ENCODE data around the gene PRR15L. TPM values are rescaled to one million over a fixed set of nuclear protein-coding genes. Genes with fewer than 3 reads are reported as not detected.

PRR15L gene
- total RNA-seq, 1 donor from 2014 or later, result not detected

- no peak overlapping the region for H3K27ac Mint-ChIP-seq (ENCODE audit: unreplicated experiment)
These were observed 36.3 kb upstream of the PRR15L start for GRCh38 chr17:47993964-47994363.

GRCh38 chr17:47993031-47993564 is 35.4 kb upstream of the PRR15L start:
- Mint-ChIP-seq H3K27me3 (ENCODE audit: unreplicated experiment) (peaks cover 6% of the 10 kb centered on the region), H3K9me3 (ENCODE audit: unreplicated experiment) (no peaks in the 10 kb centered on the region), H3K36me3 (ENCODE audit: unreplicated experiment) (no peaks in the 10 kb centered on the region), H3K4me1 (ENCODE audit: unreplicated experiment) (no peaks in the 10 kb centered on the region), H3K4me3 (ENCODE audit: unreplicated experiment) (no peak overlapping the region), H3K27ac (ENCODE audit: unreplicated experiment) (no peak overlapping the region)
- TF ChIP-seq CTCF (IDR thresholded peaks at IDR 0.05), result no peak
- DNase-seq (ENCODE audit: extremely low spot score, unreplicated experiment), result no peak

More at GRCh38 chr17:47993964-47994363, 36.3 kb upstream of the PRR15L start:
- H3K4me1 Mint-ChIP-seq (ENCODE audit: unreplicated experiment), result no peaks in the 10 kb centered on the region
- H3K36me3 Mint-ChIP-seq (ENCODE audit: unreplicated experiment), result no peaks in the 10 kb centered on the region
- no peak for DNase-seq (ENCODE audit: extremely low spot score, unreplicated experiment)
- peaks cover 6% of the 10 kb centered on the region for H3K27me3 Mint-ChIP-seq (ENCODE audit: unreplicated experiment)
- H3K4me3 Mint-ChIP-seq (ENCODE audit: unreplicated experiment), result no peak overlapping the region
- H3K9me3 Mint-ChIP-seq (ENCODE audit: unreplicated experiment), result no peaks in the 10 kb centered on the region
- TF ChIP-seq CTCF (IDR thresholded peaks at IDR 0.05), result no peak

- Mint-ChIP-seq H3K4me3 (ENCODE audit: unreplicated experiment) (no peak overlapping the region), H3K27ac (ENCODE audit: unreplicated experiment) (no peak overlapping the region), H3K4me1 (ENCODE audit: unreplicated experiment) (peaks cover 7% of the 10 kb centered on the region), H3K27me3 (ENCODE audit: unreplicated experiment) (peaks cover 6% of the 10 kb centered on the region), H3K9me3 (ENCODE audit: unreplicated experiment) (no peaks in the 10 kb centered on the region), H3K36me3 (ENCODE audit: unreplicated experiment) (no peaks in the 10 kb centered on the region)
- no peak for TF ChIP-seq CTCF (IDR thresholded peaks at IDR 0.05)
- DNase-seq (ENCODE audit: extremely low spot score, unreplicated experiment), result no peak
These were observed 34.5 kb upstream of the PRR15L start for GRCh38 chr17:47992216-47992615.

- Mint-ChIP-seq H3K27ac (ENCODE audit: unreplicated experiment) (no peak overlapping the region), H3K27me3 (ENCODE audit: unreplicated experiment) (peaks cover 6% of the 10 kb centered on the region), H3K9me3 (ENCODE audit: unreplicated experiment) (no peaks in the 10 kb centered on the region), H3K4me1 (ENCODE audit: unreplicated experiment) (peaks cover 12% of the 10 kb centered on the region), H3K4me3 (ENCODE audit: unreplicated experiment) (no peak overlapping the region), H3K36me3 (ENCODE audit: unreplicated experiment) (no peaks in the 10 kb centered on the region)
- DNase-seq (ENCODE audit: extremely low spot score, unreplicated experiment), result no peak
- no peak for TF ChIP-seq CTCF (IDR thresholded peaks at IDR 0.05)
These were observed 33.5 kb upstream of the PRR15L start for GRCh38 chr17:47990962-47991731.

GRCh38 chr17:47989700-47990099 is 32.0 kb upstream of the PRR15L start:
- Mint-ChIP-seq H3K4me3 (ENCODE audit: unreplicated experiment) (no peak overlapping the region), H3K36me3 (ENCODE audit: unreplicated experiment) (peaks cover 4% of the 10 kb centered on the region), H3K27ac (ENCODE audit: unreplicated experiment) (no peak overlapping the region), H3K4me1 (ENCODE audit: unreplicated experiment) (peaks cover 12% of the 10 kb centered on the region), H3K27me3 (ENCODE audit: unreplicated experiment) (peaks cover 3% of the 10 kb centered on the region), H3K9me3 (ENCODE audit: unreplicated experiment) (no peaks in the 10 kb centered on the region)
- DNase-seq (ENCODE audit: extremely low spot score, unreplicated experiment), result no peak
- no peak for TF ChIP-seq CTCF (IDR thresholded peaks at IDR 0.05)
